Transverse colon (tissue), 4 donors: ENCODE results near the gene SCN9A.

Source experiments
- CTCF ChIP-seq, 5 experiments: fragments of 200-600 bp in 3 of 5; fragments of 450-650 bp in 2 of 5; sonication (generic) in 3 of 5; IDR thresholded peaks; 1 replicate in 2 of 5; 2 replicates in 3 of 5; pipeline ENCODE4 v1.5.1; 2016 to 2017; ENCODE audit warnings: antibody characterized with exemption in 5 of 5, inconsistent platforms in 3 of 5, mild to moderate bottlenecking in 2 of 5, moderate library complexity in 1 of 5
- POLR2A ChIP-seq: fragments of 450-650 bp; IDR thresholded peaks from one replicate; pipeline ENCODE4 v1.6.1; 2016; ENCODE audit warnings: antibody characterized with exemption, mild to moderate bottlenecking, moderate library complexity
- POLR2AphosphoS5 ChIP-seq, 3 donors: sonication (generic); formaldehyde crosslinking; IDR thresholded peaks; one replicate each; pipeline ENCODE4 v1.6.1; 2016; ENCODE audit warnings: antibody characterized with exemption in 3 of 3

- TF ChIP-seq CTCF (IDR thresholded peaks at IDR 0.05) (no peak), POLR2A (no peak), POLR2AphosphoS5 (IDR thresholded peaks at IDR 0.05) (no peak)
Observed at GRCh38 chr2:166350525-166350924, 25.2 kb downstream of the SCN9A start.
